HG03460 (cell line): ENCODE data around the gene CLEC20A.
"Not testable (repeated sequence)": the region's sequence is repeated elsewhere in the genome, so short reads cannot be mapped to it uniquely, and the experiment has no call there.

ENCODE experiments used
- ATAC-seq: cut with Tn5 transposase; IDR thresholded peaks from one replicate; pipeline ENCODE4 v1.9.1; 2021; ENCODE audit not compliant: unreplicated experiment

Gene CLEC20A

DNA sequence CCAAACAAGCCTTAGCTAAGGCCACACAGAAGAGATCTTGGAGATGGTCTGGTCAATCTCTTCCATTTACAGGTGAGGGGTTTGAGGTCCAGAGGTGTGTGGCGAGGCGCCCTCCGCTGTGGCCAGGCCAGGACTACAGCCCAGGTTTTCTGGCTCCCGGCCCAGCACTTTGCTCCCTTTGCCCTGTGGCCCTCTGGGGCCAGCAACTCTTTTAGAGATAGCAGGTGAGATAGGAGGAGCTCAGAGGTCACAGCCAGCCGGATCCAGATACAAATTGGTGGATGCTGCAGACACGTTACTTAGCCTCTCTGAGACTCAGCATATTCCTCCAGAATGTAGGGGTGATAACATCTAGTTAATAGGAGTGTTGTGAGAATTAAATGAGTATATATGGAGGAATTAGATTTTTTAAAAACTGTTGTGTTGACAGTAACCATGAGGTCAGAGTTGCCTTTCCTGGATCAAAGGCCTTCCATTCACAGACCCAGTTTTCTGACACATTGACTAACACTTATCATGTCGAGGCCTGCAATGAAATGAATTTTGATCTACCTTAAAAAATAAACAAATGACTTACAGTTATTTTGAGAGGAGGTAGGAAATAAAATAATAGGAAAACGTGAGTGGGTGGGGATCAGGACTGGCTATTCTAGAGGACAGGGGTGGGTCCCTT is 32.7 kb upstream of the CLEC20A start:
- no peak for ATAC-seq

DNA sequence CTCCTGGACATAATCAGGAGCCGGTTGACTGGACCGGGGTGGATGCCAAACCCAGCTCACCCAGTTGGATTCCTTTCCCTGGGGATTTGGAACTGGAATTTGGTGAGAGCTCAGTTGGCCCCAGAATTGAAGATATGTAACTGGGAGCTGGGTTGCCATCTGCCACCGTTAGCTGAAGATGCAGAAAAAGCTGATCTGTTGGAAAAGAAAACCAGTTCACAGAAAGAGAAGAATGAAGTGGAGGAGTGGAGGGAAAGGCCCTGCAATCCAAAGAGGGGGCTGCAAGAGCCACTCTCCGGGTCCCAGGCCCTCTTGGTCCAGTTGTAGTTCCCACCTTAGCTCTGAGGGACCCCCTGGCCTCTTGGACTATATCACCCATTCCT is 32.2 kb upstream of the CLEC20A start:
- no peak for ATAC-seq

DNA sequence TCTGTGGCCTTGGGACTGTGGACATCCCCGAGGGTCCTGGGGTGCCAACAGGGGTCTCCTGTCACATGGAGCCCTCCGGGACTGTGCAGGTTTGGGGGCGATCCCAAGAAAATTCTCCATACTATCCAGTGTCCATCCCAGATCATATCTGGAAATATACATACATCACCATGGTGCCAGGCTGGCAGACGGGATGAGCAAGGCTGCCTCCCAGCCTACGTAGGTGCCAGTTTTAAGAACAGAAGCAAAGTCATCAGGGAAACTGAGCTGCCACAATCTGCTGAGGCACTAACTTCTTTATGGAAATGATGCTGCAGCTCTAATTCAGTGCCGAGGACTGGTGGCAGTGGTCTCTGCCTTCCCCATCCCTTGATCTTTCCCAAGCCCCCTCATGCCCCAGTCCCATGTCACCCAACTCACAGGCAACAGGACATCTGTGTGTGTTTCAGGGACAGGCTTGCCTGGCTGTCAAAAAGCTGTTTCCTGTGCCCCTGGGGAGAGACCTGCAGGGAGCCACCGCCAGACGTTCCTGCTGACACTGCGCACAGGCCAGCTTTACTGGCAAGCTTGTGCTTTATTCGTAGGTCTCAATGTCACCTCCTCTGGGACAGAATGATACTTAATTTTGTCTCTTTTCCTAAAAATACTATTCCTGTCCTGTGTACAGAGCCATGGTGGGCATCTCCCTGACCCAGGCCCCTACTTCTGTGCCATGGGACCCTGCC is 31.6 kb upstream of the CLEC20A start:
- ATAC-seq, result no peak

DNA sequence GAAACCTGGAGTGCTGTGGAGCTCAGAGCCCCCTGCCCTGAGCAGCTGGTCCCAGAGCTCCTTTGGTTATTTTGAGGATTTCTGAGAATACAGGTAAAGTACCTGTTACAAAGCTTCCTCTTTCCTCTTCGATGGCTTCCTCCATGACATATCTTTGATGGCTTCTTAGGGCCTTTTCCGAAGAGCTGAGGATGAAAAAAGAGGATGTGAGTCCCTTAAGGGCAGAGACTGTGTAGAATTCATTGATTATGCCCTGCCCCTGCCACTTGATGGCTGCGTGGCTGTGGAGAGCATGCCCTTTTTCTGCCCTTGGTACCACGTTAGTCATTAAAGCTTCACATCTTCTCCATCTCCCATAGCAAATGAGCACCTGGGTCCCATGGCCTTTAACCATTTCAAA is 30.4 kb upstream of the CLEC20A start:
- no peak for ATAC-seq

DNA sequence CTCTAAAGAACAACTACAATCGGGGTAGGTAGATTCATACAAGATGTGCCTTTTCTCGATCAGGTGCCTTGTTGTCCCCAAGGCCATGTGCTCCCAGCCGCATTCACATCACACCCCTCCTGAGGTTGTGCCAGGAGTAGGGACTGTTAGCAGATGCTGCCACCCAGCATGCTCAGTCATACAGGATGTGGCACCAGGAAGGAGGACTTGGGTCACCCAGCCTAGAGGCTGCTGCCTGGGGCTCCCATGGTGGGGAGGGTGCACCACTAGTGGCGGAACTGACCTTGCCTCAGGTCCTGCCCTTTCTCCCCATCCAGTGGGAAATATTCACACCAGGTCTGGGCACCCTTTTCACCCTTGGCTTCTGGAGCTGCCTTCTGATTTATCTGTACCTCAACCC is 24.5 kb upstream of the CLEC20A start:
- no peak for ATAC-seq

DNA sequence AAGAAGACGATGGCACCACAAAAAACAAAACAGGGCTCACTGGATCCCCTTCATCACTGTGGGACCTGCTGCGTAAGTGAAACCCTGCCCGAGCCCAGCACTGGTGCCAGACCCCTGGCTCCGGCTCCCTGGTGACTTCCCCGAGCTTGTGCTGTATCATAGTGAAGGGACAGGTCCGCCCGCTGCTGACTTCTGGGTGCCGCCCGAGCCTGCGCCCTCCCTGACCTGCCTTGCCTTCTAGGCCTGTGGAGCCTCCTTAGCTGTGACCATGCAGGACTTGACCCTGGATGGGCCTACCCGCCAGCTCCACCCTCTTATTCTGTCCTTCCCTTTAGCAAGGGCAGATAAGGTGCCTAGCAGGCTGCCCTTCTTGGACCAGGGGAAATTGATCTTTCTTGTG is 24.0 kb upstream of the CLEC20A start:
- no peak for ATAC-seq

DNA sequence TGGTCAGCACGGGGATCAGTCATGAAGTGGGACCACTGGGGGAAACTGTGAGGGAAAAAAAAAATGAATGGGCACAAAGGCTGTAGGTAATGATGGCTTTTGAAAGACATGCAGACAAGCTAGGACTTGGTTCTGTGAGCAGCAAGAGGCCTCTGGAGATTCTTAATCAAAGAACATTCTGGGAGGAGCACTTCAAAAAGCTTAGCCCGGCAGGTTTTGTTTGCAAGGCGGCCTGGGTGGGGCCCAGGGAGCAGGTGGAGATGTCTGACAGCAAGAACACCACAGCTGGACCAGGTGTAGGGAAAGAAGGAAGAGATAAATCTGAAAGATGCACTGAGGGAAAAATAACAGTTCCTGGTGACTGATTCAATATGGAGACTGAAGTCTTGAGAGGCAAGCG is 22.1 kb upstream of the CLEC20A start:
- ATAC-seq, result no peak

DNA sequence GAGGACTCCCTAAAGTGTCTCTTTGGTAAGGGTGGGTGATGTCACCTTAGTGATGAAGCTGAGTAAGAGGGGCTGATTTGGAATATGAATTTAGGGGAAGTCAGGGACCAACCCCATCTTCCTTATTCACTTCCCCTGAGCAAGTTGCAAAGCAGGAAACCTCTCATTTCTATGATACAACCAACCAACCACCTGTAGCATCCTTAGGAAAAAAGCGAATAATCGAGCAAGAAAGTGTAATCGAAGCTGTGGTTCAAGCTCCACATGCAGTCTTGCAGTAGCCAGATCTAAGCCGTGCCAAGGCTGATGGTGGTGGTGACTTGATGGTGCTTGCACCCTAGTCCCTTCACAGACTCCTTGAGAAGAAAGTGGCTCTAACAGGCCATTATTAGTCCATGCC is 19.3 kb upstream of the CLEC20A start:
- no peak for ATAC-seq

DNA sequence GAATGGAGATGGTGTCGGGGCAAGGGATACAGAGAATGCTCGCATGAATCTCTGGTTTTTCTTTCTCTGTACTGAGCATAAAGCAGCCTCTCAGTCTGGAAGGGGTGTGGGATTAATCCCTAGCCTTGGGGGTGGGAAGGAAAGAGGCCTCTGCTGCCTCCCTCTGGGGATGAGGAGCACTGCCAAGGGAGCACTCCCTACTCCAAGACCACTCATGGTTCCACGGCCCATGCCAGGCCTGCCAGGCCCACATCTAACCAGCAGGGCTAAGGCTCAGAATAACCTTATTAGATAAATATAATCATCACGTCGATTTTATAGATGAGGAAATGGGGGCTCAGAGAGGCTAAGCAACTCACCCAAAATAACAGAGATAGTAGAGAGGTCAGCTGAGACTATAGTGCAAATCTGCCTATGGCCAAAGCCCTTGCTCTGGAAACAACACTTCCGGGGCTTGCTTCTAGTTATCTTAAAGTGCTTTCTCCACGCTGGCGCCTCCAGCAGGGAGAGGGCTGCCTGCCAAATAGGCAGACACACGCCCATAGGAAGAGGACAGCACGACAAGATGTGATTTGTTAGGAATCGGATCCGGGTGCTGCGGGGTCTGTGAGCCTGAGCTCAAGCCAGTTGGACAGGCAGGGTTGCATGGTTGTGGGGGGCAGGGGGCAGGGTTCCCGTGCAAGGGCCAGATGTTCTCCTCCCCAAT is 16.7 kb upstream of the CLEC20A start:
- no peak for ATAC-seq

DNA sequence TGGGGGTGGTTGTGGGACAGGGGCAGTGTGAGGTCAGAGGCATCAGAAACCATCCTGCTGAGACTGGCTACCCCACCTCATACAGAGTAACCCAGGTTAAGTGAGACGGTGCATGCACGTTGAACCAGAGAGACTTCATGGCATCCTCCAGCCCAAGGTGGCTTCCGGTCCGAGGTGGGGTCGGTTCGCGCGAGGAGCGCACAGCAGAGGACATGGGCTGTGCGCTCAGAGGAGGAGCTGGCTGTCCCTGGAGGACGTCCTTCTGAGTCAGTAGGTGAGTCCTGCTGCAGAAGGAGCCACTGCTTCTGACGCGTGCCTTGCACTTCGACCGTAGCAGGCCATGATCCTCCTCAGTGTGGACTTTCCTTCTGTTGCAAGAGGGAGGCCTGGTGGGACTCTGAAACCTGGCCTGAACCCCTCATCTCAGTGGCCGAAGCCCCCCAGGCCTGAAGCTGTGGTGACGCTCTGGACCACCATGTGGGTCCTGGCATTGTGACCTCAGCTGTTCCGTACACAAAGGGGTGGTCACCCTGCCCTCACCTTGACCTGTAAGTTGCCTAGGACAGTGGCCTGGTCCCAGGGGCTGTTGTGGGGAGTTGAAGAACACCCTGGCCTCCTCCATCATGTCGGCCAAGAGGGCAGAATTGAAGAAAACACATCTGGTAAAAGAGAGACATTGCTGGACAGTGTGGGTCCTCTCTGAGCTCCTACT is 16.0 kb upstream of the CLEC20A start, which contains the start of gene TEX35:
TEX35 (plus strand) TSS at position 544 of the 712 bp plus-strand sequence; CDS start at position 624, 80 bp downstream.
- ATAC-seq, result no peak

DNA sequence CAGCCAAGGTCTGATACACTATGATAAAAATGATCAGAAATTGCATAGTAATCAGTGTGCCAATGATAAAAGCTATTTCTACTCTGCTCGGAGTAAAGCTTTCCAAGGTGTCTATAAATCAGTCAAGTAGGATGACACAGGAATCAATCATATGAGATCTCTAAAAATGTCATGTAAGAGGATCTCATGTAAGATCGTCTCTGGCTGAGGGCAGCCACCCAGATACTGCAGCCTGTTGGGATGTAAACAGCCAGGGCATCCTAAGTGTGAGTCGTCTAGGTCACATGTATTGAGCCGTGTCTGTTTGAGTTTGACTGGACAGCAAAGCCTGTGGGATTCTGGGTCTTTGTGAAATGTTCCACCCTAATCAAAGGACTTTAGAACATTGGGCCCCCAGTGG is 13.4 kb upstream of the CLEC20A start:
- ATAC-seq, result no peak

DNA sequence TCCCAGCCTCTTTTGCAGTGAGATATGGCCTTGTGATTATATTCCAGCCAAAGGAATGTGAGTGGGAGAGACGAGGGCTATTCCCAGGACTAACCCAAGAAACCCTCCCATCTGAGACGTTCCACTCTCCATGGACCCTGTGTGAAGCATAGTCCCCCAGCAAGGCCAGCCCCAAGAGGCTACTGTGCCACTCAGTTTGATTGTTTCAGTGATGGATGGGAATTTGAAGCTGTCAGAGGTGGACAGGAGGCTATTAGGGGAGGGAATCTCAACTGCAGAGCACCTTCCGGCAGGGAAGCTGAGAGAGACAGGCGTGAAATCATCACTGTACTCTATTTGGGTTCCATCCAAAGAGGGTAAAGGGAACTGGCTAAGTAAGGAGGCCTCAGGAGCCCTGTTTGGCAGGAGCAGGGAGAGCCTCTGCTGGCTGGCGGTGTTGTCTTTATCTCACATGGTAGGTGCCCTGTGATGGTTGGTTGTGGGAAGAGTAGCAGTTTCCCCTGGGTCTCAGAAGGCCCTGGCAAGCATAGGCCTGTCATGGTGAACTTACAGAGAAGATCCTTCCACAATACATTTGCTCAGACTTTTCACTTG is 12.7 kb upstream of the CLEC20A start:
- no peak for ATAC-seq

DNA sequence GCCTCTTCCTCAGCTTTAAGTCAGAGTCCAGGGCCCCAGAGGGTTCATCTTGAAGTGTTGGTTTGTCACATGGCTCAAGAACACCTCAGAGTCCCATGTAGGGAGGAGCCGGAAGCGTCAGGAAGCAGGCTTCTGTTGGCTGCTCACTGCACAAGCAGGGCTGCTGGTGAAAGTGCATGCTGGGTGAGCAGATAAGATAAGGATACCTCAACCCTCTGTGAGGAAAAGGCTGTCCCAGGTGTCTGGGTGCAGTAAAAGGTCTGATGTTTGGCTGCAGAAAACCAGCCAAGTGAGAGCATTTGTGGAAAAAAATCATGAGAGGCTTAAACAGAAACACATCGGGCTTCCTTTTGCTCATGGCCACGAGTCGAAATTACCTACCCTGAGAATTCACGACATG is 9.9 kb upstream of the CLEC20A start:
- ATAC-seq, result no peak

DNA sequence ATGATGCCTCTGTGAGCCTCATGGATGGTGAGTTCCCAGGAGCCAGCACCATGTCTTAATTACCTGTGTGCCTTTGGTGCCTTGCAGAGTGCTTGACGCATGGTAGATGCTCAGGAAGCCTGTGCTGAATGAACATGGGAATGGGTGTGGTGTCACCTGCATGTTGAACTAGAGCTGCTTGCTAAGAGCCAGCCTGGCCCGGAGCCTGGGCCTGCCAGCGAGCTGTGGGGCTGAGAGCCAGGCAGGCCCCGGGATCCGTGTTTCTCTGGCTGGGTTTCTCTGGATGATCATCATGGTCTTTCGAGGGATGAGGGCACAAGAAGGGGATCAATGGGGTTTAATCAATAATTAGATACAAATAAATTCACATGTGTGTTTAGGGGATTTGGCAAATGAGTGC is 9.4 kb upstream of the CLEC20A start:
- ATAC-seq, result no peak

DNA sequence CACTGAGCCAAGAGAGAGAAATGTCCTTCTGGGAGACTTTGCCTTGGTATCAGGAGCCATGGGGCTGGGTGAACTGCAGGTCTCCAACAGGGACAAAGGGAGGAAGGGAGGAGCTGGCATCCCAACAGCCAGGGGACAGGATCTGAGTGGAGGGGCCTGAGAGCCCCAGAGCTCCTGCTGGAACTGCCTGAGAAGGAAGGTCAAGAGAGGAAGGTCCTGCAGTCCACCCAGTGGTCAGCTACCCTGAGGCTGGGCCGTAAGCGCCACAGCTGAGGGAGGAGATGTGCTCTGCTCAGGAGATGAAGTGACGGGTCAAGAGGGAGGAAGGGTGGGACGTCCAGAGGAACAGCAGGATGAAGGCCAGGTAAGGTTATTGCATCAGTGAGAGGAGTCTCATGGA is 7.5 kb upstream of the CLEC20A start:
- ATAC-seq, result no peak

DNA sequence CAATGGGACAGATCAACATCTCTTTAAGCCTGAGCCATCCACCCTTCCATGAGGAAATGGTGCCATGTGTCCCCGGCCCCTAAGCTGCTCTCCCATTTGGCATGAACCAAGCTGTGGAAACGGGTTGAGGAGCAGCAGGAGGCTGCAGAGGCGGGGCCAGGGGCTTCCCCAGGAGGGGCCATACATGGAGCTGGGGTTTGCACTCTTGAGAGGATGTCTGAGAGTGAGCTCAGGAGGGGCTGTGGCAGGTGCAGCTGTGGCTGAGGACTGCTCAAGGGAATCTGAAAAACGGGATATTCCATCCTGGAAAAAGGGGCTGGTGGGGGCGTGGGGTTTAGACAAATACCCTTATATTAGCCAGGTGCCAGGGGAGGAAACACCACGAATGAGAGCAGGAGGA is 7.1 kb upstream of the CLEC20A start:
- ATAC-seq, result no peak

DNA sequence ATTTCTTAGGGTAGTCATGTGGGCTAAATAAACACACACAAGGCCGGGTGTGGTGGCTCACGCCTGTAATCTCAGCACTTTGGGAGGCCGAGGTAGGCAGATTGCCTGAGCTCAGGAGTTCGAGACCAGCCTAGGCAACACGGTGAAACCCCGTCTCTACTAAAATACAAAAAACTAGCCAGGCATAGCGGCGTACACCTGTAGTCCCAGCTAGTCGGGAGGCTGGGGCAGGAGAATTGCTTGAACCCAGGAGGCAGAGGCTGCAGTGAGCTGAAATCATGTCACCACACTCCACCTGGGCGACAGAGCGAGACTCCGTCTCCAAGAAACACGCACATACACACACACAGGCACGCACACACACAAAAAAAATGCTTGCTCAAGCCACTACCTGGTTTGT is 6.6 kb upstream of the CLEC20A start:
- ATAC-seq, result not testable (repeated sequence)

DNA sequence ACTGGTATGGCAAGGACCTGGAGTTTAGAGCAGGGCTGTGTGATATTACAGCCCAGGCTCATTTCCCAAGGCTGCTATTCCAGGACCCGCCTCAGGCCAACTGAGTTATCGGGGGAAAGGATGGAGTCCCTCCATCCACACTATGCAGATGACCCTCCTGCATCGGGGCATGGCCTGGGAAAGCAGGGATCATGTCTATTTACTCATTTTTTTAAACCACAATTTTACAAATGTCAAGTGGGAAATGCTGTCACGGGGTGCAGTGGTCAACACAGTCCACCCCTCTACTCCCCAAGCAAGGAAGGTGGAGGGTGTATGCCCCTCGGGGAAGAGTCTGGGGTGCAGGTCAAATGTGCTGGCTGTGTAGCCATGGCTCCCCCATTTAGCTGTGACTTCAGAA is 6.1 kb upstream of the CLEC20A start:
- no peak for ATAC-seq

DNA sequence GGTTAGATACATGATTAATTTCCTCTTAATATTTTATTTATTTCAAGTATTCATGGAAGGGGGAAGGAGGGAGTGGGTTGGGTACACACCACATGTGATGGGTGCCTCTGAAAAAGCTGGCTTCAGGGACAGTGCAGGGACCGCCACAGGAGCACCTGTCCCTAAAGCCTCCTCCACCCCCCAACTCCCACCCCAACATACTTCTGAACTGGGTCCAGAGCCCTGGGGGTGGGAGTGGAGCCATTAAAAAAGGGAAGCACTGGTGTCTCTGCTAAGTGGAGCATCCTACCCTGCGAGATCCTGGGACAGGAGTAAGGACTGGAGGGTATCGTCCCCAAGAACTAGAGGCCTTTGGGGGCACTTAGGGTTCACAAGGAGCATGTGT is 5.6 kb upstream of the CLEC20A start:
- ATAC-seq, result no peak

DNA sequence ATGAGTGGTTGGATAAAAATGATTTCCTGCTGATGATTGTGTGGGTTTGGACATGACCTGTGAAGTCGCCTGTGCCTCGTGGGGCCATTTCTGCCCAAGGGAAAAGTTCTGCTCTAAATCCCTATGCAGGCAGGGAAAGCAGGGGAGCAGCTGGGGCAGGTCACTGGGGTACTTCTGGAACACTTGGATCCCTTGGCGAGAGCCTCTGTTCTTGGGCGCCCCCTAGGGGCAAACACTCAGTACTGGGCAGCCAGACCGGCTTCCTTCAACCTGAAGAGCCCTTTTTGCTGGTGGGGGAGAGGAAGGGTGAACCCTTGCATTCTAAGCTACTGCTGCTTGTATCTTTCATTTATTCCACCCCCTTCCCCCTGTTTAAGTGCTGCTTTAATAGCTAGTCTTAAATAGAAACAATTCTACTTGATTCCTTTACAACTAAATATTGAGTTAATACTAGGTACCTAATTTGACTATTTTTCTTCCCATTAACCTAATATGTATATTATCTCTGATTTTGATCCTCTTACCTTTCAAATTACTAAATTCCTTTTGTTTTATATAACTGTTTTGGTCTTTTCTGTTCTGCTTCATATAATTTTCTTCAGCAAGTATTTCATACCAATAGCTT is 5.1 kb upstream of the CLEC20A start:
- ATAC-seq, result no peak
